BLaER1 treated with 17β-estradiol and CSF1 and Interleukin-3, amounts not matched to agents 10 nM and 100 nM (cell line): ENCODE results near the gene CCDC92.

ENCODE experiments used
- H3K27ac ChIP-seq, 11 experiments: shearing (Covaris generic); formaldehyde crosslinking; 2 replicates each; pipeline ENCODE4 v1.8.1; 2022
- H3K27me3 ChIP-seq, 11 experiments: shearing (Covaris generic); formaldehyde crosslinking; 2 replicates each; pipeline ENCODE4 v1.8.1; 2022
- H3K36me3 ChIP-seq, 11 experiments: shearing (Covaris generic); formaldehyde crosslinking; 2 replicates each; pipeline ENCODE4 v1.8.1; 2022
- H3K4me1 ChIP-seq, 10 experiments: shearing (Covaris generic); formaldehyde crosslinking; 2 replicates each; pipeline ENCODE4 v1.8.1; 2022
- H3K4me2 ChIP-seq, 11 experiments: shearing (Covaris generic); formaldehyde crosslinking; 2 replicates each; pipeline ENCODE4 v1.8.1; 2022
- H3K4me3 ChIP-seq, 10 experiments: shearing (Covaris generic); formaldehyde crosslinking; 2 replicates each; pipeline ENCODE4 v1.8.1; 2022
- H3K9ac ChIP-seq, 11 experiments: shearing (Covaris generic); formaldehyde crosslinking; 2 replicates each; pipeline ENCODE4 v1.8.1; 2022
- H3K9me3 ChIP-seq, 11 experiments: shearing (Covaris generic); formaldehyde crosslinking; replicated peaks in 1 of 11; 2 replicates each; pipeline ENCODE4 v1.8.1; 2022
- H4K20me1 ChIP-seq, 11 experiments: shearing (Covaris generic); formaldehyde crosslinking; 2 replicates each; pipeline ENCODE4 v1.8.1; 2022
- Cebpa-rat ChIP-seq, 11 experiments: shearing (Covaris generic); IDR thresholded peaks; 2 replicates each; pipeline ENCODE4 v1.8.1; 2022

CCDC92 gene

DNA sequence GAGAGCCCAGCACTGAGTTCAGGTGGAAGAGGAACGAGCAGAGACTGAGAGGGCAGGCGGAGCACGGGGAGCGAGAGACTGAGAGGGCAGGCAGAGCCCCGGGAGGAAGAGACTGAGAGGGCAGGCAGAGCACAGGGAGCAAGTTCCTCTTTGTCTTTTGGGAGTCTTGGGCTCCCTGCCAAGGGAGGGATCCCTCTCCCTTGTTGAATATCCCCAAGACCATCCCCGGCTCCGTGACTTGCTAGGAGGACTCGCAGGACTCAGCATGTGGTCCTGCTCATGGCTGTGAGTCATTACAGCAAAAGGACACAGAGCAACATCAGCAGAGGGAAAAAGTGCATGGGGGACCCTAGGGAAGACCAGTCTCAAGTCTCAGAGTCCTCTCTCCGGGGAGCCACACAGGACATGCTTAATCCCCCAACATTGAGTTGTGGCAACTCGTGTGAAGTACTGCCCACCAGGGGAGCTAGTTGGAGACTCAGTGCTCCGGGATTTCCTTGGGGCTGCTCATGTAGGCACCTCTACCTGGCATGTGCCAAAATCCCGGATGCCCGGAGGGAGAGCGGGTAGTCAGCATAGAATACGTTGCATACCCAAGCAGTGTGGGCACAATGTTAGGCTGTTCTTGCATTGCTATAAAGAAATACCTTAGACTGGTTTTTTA, 81.0 kb downstream of the CCDC92 start:
- no peaks in the 10 kb centered on the region for H3K27me3 ChIP-seq
- peak overlapping the region in 9 of 11 experiments; percentile 30 to 94 (median 84); a peak in 16 of 22 replicates for H3K27ac ChIP-seq
- no peak for TF ChIP-seq Cebpa-rat (IDR thresholded peaks at IDR 0.05)
- H3K4me1 ChIP-seq = peaks cover 41 to 68% (median 61%) of the 10 kb centered on the region in 10 experiments
- H3K36me3 ChIP-seq = no peaks in the 10 kb centered on the region
- peak overlapping the region; percentile 32 to 93 (median 84); a peak in 21 of 22 replicates for H3K4me2 ChIP-seq
- H3K9me3 ChIP-seq = no peaks in the 10 kb centered on the region
- no peaks in the 10 kb centered on the region for H4K20me1 ChIP-seq
- H3K4me3 ChIP-seq = 0 out of 20 replicates have a peak overlapping the region, but pooled peaks of 2 of the 10 experiments have one; percentile 49 to 56
- H3K9ac ChIP-seq = peak overlapping the region in 4 of 11 experiments; percentile 27 to 80 (median 56); a peak in 3 of 22 replicates

DNA sequence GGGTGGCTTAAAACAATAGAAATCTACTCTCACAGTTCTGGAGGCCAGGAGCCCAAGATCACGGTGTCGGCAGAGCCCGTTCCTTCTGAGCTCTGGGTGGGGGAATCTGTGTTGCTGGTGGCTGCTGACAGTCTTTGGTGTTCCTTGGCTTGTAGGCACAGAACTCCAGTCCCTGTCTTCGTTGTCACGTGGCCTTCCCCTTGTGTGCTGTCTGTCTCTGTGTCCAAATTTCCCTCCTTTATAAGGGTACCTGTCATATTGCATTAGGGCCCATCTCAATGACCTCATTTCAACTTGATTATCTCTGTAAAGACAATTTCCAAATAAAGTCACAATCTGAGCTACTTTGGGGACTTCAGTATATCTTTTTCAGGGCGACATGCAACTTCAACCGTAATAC, 81.6 kb downstream of the CCDC92 start:
- Histone ChIP-seq H3K27ac (peak overlapping the region in 9 of 11 experiments; percentile 30 to 94 (median 84); a peak in 17 of 22 replicates), H3K9ac (peak overlapping the region in 5 of 11 experiments; percentile 11 to 80 (median 43); a peak in 6 of 22 replicates), H3K9me3 (no peaks in the 10 kb centered on the region), H4K20me1 (no peaks in the 10 kb centered on the region), H3K4me1 (peaks cover 41 to 75% (median 67%) of the 10 kb centered on the region in 10 experiments), H3K36me3 (no peaks in the 10 kb centered on the region), H3K4me3 (peak overlapping the region in 2 of 10 experiments; percentile 49 to 56; a peak in 4 of 20 replicates), H3K27me3 (no peaks in the 10 kb centered on the region), H3K4me2 (peak overlapping the region; percentile 59 to 93 (median 84); a peak in 21 of 22 replicates)
- no peak for TF ChIP-seq Cebpa-rat (IDR thresholded peaks at IDR 0.05)

DNA sequence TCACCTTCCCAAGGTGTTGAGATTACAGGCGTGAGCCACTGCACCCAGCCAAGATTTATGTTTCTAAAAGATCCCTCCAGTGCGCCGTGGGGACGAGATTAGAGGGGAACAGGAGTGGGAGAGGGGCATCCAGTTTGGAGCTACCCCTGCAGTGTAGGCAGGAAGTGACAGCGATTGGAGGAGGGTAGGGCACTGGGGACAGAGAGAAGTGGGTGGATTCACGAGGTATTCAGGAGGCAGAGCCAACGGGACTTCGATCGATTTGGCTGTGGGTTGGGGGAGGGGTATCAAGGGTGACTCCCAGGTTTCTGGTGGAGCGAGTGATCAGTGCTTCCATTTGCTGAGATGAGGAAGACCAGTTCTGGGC, 82.1 kb downstream of the CCDC92 start:
- no peaks in the 10 kb centered on the region for H3K27me3 ChIP-seq
- H3K9me3 ChIP-seq = no peaks in the 10 kb centered on the region
- H3K4me2 ChIP-seq = peak overlapping the region; percentile 59 to 93 (median 84)
- peak overlapping the region in 9 of 11 experiments; percentile 30 to 94 (median 84); a peak in 17 of 22 replicates for H3K27ac ChIP-seq
- no peaks in the 10 kb centered on the region for H3K36me3 ChIP-seq
- H3K4me3 ChIP-seq = peak overlapping the region in 5 of 10 experiments; percentile 48 to 59 (median 53); a peak in 6 of 20 replicates
- no peaks in the 10 kb centered on the region for H4K20me1 ChIP-seq
- peaks cover 41 to 76% (median 67%) of the 10 kb centered on the region in 10 experiments for H3K4me1 ChIP-seq
- TF ChIP-seq Cebpa-rat (IDR thresholded peaks at IDR 0.05) = no peak
- peak overlapping the region in 6 of 11 experiments; percentile 11 to 80 (median 40); a peak in 8 of 22 replicates for H3K9ac ChIP-seq

DNA sequence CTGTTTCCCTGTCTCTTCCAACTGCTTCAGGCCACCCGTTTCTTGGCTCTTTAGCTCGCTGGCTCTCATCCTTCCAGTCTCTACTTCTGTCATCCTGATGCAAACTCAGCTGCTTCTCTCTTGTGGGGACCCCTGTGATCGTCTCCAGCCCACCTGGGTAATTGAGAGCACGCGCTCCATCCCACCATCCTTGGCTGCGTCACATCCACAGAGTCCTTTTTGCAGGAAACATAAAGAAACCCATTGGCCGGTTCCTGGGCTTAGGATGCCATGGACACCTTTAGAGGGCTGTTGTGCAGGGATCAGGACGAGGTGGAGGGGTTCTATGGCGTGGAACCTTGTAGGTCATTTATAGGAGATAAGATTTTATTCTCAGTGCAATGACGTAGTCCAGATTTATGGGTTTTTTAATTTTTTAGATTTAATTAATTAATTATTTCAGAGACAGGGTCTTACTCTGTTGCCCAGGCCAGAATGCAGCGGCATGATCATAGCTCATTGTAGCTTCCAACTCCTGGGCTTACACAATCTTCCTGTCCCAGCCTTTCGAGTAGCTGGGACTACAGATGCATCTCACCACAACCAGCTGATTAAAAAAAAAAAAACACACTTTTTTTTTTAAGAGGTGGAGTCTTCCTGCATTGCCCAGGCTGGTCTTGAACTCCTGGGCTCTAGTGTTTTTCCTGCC, 82.6 kb downstream of the CCDC92 start:
- no peaks in the 10 kb centered on the region for H3K27me3 ChIP-seq
- no peaks in the 10 kb centered on the region for H3K36me3 ChIP-seq
- H4K20me1 ChIP-seq = no peaks in the 10 kb centered on the region
- peak overlapping the region; percentile 70 to 93 (median 84) for H3K4me2 ChIP-seq
- peaks cover 41 to 76% (median 67%) of the 10 kb centered on the region in 10 experiments for H3K4me1 ChIP-seq
- peak overlapping the region in 9 of 11 experiments; percentile 61 to 94 (median 84); a peak in 18 of 22 replicates for H3K27ac ChIP-seq
- peak in 6 of 11 experiments; percentile 29 to 67 (median 46); a peak in 5 of 22 replicates for TF ChIP-seq Cebpa-rat (IDR thresholded peaks at IDR 0.05)
- no peaks in the 10 kb centered on the region for H3K9me3 ChIP-seq
- H3K4me3 ChIP-seq = peak overlapping the region in 7 of 10 experiments; percentile 37 to 59 (median 49); a peak in 10 of 20 replicates
- H3K9ac ChIP-seq = peak overlapping the region in 9 of 11 experiments; percentile 39 to 80 (median 74); a peak in 17 of 22 replicates

DNA sequence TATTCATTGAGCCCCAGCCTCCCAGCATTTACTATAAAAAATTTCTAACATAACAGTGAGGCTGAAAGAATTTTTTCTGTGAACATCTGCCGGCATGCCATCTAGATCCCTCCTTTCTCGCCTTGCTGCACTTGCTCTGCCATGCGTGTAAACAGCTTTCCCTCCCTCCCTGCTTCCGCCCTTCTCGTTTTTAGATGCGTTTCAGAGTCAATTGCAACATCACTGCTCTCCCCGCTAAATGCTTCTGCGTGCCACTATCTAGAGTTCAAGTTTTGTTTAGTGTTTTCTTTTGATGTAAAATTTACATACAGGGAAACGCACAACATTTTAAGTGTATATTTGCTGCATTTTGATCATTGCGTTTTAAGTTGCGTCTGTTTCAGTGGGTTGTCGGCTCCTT, 83.6 kb downstream of the CCDC92 start:
- Histone ChIP-seq H3K36me3 (no peaks in the 10 kb centered on the region), H4K20me1 (no peaks in the 10 kb centered on the region), H3K27ac (peak overlapping the region in 9 of 11 experiments; percentile 61 to 94 (median 84); a peak in 18 of 22 replicates), H3K9ac (peak overlapping the region in 9 of 11 experiments; percentile 39 to 80 (median 74); a peak in 17 of 22 replicates), H3K9me3 (peaks cover 0 to 8% (median 4%) of the 10 kb centered on the region in 11 experiments; a peak in 5 of 22 replicates), H3K4me1 (peaks cover 41 to 76% (median 67%) of the 10 kb centered on the region in 10 experiments), H3K4me3 (peak overlapping the region in 7 of 10 experiments; percentile 37 to 59 (median 49); a peak in 12 of 20 replicates), H3K27me3 (no peaks in the 10 kb centered on the region), H3K4me2 (peak overlapping the region; percentile 70 to 93 (median 84))
- TF ChIP-seq Cebpa-rat (IDR thresholded peaks at IDR 0.05) = peak; percentile 27 to 97 (median 91); a peak in 19 of 22 replicates

DNA sequence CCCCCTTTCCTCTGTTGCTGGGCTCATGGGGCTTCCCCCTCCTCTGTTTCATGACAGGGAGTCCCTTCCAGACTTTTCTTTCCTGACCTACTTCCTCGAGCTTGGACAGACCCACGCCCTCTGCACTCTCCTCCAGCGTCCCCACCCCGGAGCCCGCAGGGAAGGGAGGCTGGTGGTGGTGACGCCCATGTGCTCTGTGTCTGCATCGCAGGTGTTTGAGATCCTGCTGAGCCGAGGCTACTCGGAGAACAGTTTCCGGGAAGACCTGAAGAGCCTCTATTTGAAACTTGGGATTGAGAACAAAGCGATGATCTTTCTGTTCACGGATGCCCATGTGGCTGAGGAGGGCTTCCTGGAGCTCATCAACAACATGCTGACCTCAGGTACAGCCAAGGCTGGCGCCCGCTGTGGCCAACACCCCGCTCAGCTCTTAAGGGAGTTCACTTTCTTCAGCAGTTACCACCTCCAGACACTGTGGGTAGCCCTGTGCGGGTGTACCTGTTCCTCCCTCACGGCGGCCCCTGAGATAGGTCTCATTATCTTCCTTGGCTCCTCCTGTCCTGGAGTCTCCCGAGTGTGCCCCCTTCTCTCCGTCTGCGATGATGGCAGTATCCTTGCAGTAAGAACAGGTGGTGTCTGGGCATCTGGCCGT, 85.6 kb downstream of the CCDC92 start:
- no peak for TF ChIP-seq Cebpa-rat (IDR thresholded peaks at IDR 0.05)
- H3K4me3 ChIP-seq = no peak overlapping the region

DNA sequence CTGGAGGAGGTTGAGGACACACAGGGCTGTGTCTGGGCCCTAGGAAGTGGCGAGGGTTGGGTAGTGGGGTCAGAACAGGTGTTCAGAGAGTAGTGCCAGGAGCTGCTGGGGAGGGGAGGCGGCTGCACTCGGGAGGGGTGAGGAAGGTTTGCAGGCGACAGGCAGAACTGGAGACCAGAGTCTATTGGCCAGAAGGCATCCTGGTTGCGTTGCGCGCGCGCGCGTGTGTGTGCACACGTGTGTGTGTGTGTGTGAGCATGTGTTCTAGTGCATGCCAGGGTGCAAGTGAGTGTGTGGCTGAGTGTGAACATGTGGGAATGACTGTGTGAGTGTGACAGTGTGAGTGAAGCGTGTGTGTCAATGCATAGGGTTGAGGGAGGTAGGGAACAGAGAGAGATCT, 86.4 kb downstream of the CCDC92 start:
- H4K20me1 ChIP-seq = no peaks in the 10 kb centered on the region
- peaks cover 0 to 9% (median 6%) of the 10 kb centered on the region in 11 experiments; a peak in 6 of 22 replicates for H3K9me3 ChIP-seq
- peak overlapping the region in 1 of 11 experiments; percentile 89; a peak in 1 of 22 replicates for H3K27ac ChIP-seq
- no peaks in the 10 kb centered on the region for H3K36me3 ChIP-seq
- H3K4me1 ChIP-seq = peaks cover 33 to 55% (median 52%) of the 10 kb centered on the region in 10 experiments
- H3K9ac ChIP-seq = no peak overlapping the region
- no peak overlapping the region for H3K4me3 ChIP-seq
- no peak for TF ChIP-seq Cebpa-rat (IDR thresholded peaks at IDR 0.05)
- H3K27me3 ChIP-seq = no peaks in the 10 kb centered on the region
- H3K4me2 ChIP-seq = peak overlapping the region in 6 of 11 experiments; percentile 49 to 93 (median 84); a peak in 10 of 22 replicates

More for the DNA sequence above, 85.6 kb downstream of the CCDC92 start:
- Histone ChIP-seq H3K4me1 (peaks cover 41 to 63% (median 60%) of the 10 kb centered on the region in 10 experiments), H3K4me2 (peak overlapping the region in 8 of 11 experiments; percentile 3 to 93 (median 82); a peak in 14 of 22 replicates), H3K9ac (no peak overlapping the region), H4K20me1 (no peaks in the 10 kb centered on the region), H3K9me3 (peaks cover 0 to 8% (median 4%) of the 10 kb centered on the region in 11 experiments; a peak in 5 of 22 replicates), H3K27me3 (no peaks in the 10 kb centered on the region), H3K36me3 (no peaks in the 10 kb centered on the region), H3K27ac (peak overlapping the region in 8 of 11 experiments; percentile 10 to 94 (median 84); a peak in 13 of 22 replicates)
